Activated T-helper 1 cell treated with anti-CD3 and anti-CD28 coated beads, Interleukin-12 subunit alpha, Interleukin-12 subunit beta, Interleukin-2, Interleukin-4 antibody, amounts not matched to agents 30 ng/mL and 10 ng/mL and 1 ng/mL, durations not matched to agents 14 hours and 24 hours and 36 hours (primary cell): ENCODE measurements around the gene TBCD. TPM values are rescaled to one million over a fixed set of nuclear protein-coding genes. Genes with fewer than 3 reads are reported as not detected.

Experiments
- DNase-seq: peaks from one replicate; pipeline ENCODE4 v3.0.0; 2021; ENCODE audit warnings: low spot score
- H3K27ac Mint-ChIP-seq: one replicate; pipeline ENCODE4 v1.8.0; 2021; ENCODE audit warnings: mild to moderate bottlenecking, mixed read lengths
- H3K27me3 Mint-ChIP-seq: one replicate; pipeline ENCODE4 v1.8.0; 2022; ENCODE audit warnings: mild to moderate bottlenecking, moderate library complexity, mixed read lengths; ENCODE audit not compliant: insufficient read depth
- H3K36me3 Mint-ChIP-seq: one replicate; pipeline ENCODE4 v1.8.0; 2021; ENCODE audit warnings: low read depth, mixed read lengths
- H3K4me1 Mint-ChIP-seq: one replicate; pipeline ENCODE4 v1.8.0; 2021; ENCODE audit warnings: low read depth, mixed read lengths
- H3K4me3 Mint-ChIP-seq: one replicate; pipeline ENCODE4 v1.8.0; 2021; ENCODE audit warnings: mild to moderate bottlenecking, moderate library complexity, mixed read lengths
- H3K9me3 Mint-ChIP-seq: one replicate; pipeline ENCODE4 v1.8.0; 2021; ENCODE audit warnings: mixed read lengths
- intact Hi-C: fragments of 100-400 bp; cut with micrococcal nuclease; formaldehyde crosslinking; loops from one replicate; pipeline ENCODE4 v1.15.1; 2024
- total RNA-seq: library from RNA; stranded (reverse); gene quantifications from 2 replicates; pipeline ENCODE4 v1.2.3, GENCODE V29; 2022

The TBCD gene
- total RNA-seq, 1 donor from 2014 or later = 111 TPM

GRCh38 chr17:82920715-82921114, 168.8 kb downstream of the TBCD start:
- Mint-ChIP-seq H3K4me3 (no peak overlapping the region), H3K9me3 (no peaks in the 10 kb centered on the region), H3K36me3 (peaks cover 15% of the 10 kb centered on the region), H3K27me3 (no peaks in the 10 kb centered on the region), H3K27ac (no peak overlapping the region), H3K4me1 (no peaks in the 10 kb centered on the region)
- intact Hi-C loops = no loop called here
- no peak for DNase-seq

GRCh38 chr17:82921426-82921825, 169.6 kb downstream of the TBCD start:
- no peaks in the 10 kb centered on the region for H3K4me1 Mint-ChIP-seq
- intact Hi-C loops = no loop called here
- no peak for DNase-seq
- H3K36me3 Mint-ChIP-seq = peaks cover 19% of the 10 kb centered on the region
- no peaks in the 10 kb centered on the region for H3K27me3 Mint-ChIP-seq
- H3K9me3 Mint-ChIP-seq = no peaks in the 10 kb centered on the region
- H3K27ac Mint-ChIP-seq = no peak overlapping the region
- no peak overlapping the region for H3K4me3 Mint-ChIP-seq

- peaks cover 25% of the 10 kb centered on the region for H3K36me3 Mint-ChIP-seq
- H3K9me3 Mint-ChIP-seq = no peaks in the 10 kb centered on the region
- H3K4me3 Mint-ChIP-seq = no peak overlapping the region
- no peaks in the 10 kb centered on the region for H3K4me1 Mint-ChIP-seq
- intact Hi-C loops = no loop called here
- no peak overlapping the region for H3K27ac Mint-ChIP-seq
- no peak for DNase-seq
- H3K27me3 Mint-ChIP-seq = no peaks in the 10 kb centered on the region
These were observed 170.8 kb downstream of the TBCD start for GRCh38 chr17:82922646-82923045.

GRCh38 chr17:82923366-82924113, 171.7 kb downstream of the TBCD start:
- H3K9me3 Mint-ChIP-seq = no peaks in the 10 kb centered on the region
- no peaks in the 10 kb centered on the region for H3K27me3 Mint-ChIP-seq
- H3K36me3 Mint-ChIP-seq = peaks cover 27% of the 10 kb centered on the region
- intact Hi-C loops = no loop called here
- no peak overlapping the region for H3K27ac Mint-ChIP-seq
- DNase-seq = no peak
- H3K4me1 Mint-ChIP-seq = no peaks in the 10 kb centered on the region
- H3K4me3 Mint-ChIP-seq = no peak overlapping the region

GRCh38 chr17:82924214-82924613, 172.3 kb downstream of the TBCD start:
- no peak for DNase-seq
- no peak overlapping the region for H3K4me3 Mint-ChIP-seq
- H3K36me3 Mint-ChIP-seq = peaks cover 31% of the 10 kb centered on the region
- H3K9me3 Mint-ChIP-seq = no peaks in the 10 kb centered on the region
- H3K27me3 Mint-ChIP-seq = no peaks in the 10 kb centered on the region
- no peaks in the 10 kb centered on the region for H3K4me1 Mint-ChIP-seq
- H3K27ac Mint-ChIP-seq = no peak overlapping the region
- intact Hi-C loops = no loop called here

- H3K36me3 Mint-ChIP-seq = peaks cover 31% of the 10 kb centered on the region
- DNase-seq = no peak
- H3K4me3 Mint-ChIP-seq = no peak overlapping the region
- no peaks in the 10 kb centered on the region for H3K9me3 Mint-ChIP-seq
- H3K4me1 Mint-ChIP-seq = no peaks in the 10 kb centered on the region
- H3K27me3 Mint-ChIP-seq = no peaks in the 10 kb centered on the region
- intact Hi-C loops = no loop called here
- no peak overlapping the region for H3K27ac Mint-ChIP-seq
These were observed 172.9 kb downstream of the TBCD start for GRCh38 chr17:82924812-82925211.

- Mint-ChIP-seq H3K9me3 (no peaks in the 10 kb centered on the region), H3K27me3 (no peaks in the 10 kb centered on the region), H3K4me3 (no peak overlapping the region), H3K27ac (no peak overlapping the region), H3K4me1 (no peaks in the 10 kb centered on the region), H3K36me3 (peaks cover 31% of the 10 kb centered on the region)
- no peak for DNase-seq
- intact Hi-C loops = no loop called here
These were observed 173.5 kb downstream of the TBCD start for GRCh38 chr17:82925336-82925735.

- Mint-ChIP-seq H3K4me3 (no peak overlapping the region), H3K27ac (no peak overlapping the region), H3K4me1 (no peaks in the 10 kb centered on the region), H3K27me3 (no peaks in the 10 kb centered on the region), H3K36me3 (peaks cover 35% of the 10 kb centered on the region), H3K9me3 (no peaks in the 10 kb centered on the region)
- DNase-seq = no peak
- intact Hi-C loops = no loop called here
These were observed 174.2 kb downstream of the TBCD start for GRCh38 chr17:82926081-82926480.

- no peaks in the 10 kb centered on the region for H3K4me1 Mint-ChIP-seq
- H3K4me3 Mint-ChIP-seq = no peak overlapping the region
- peaks cover 37% of the 10 kb centered on the region for H3K36me3 Mint-ChIP-seq
- intact Hi-C loops = no loop called here
- H3K27ac Mint-ChIP-seq = no peak overlapping the region
- no peaks in the 10 kb centered on the region for H3K27me3 Mint-ChIP-seq
- H3K9me3 Mint-ChIP-seq = no peaks in the 10 kb centered on the region
- no peak for DNase-seq
These were observed 174.9 kb downstream of the TBCD start for GRCh38 chr17:82926716-82927115.

GRCh38 chr17:82927311-82927660, 175.4 kb downstream of the TBCD start:
- Mint-ChIP-seq H3K27ac (no peak overlapping the region), H3K4me1 (no peaks in the 10 kb centered on the region), H3K4me3 (no peak overlapping the region), H3K27me3 (no peaks in the 10 kb centered on the region), H3K9me3 (no peaks in the 10 kb centered on the region), H3K36me3 (peaks cover 37% of the 10 kb centered on the region)
- no peak for DNase-seq
- intact Hi-C loops = no loop called here

GRCh38 chr17:82927661-82928601, 176.1 kb downstream of the TBCD start:
- Mint-ChIP-seq H3K36me3 (peaks cover 42% of the 10 kb centered on the region), H3K4me1 (no peaks in the 10 kb centered on the region), H3K27ac (no peak overlapping the region), H3K4me3 (no peak overlapping the region), H3K9me3 (no peaks in the 10 kb centered on the region), H3K27me3 (no peaks in the 10 kb centered on the region)
- no peak for DNase-seq
- intact Hi-C loops = no loop called here

- no peak for DNase-seq
- Mint-ChIP-seq H3K27ac (no peak overlapping the region), H3K4me3 (no peak overlapping the region), H3K4me1 (no peaks in the 10 kb centered on the region), H3K27me3 (no peaks in the 10 kb centered on the region), H3K36me3 (peaks cover 49% of the 10 kb centered on the region), H3K9me3 (no peaks in the 10 kb centered on the region)
- intact Hi-C loops = no loop called here
These were observed 177.3 kb downstream of the TBCD start for GRCh38 chr17:82929011-82929622.

- intact Hi-C loops = no loop called here
- H3K27ac Mint-ChIP-seq = no peak overlapping the region
- no peaks in the 10 kb centered on the region for H3K9me3 Mint-ChIP-seq
- no peaks in the 10 kb centered on the region for H3K4me1 Mint-ChIP-seq
- H3K27me3 Mint-ChIP-seq = no peaks in the 10 kb centered on the region
- DNase-seq = no peak
- H3K36me3 Mint-ChIP-seq = peaks cover 49% of the 10 kb centered on the region
- H3K4me3 Mint-ChIP-seq = no peak overlapping the region
These were observed 177.8 kb downstream of the TBCD start for GRCh38 chr17:82929676-82930042.
